Stimulated activated CD4-positive, alpha-beta T cell treated with anti-CD3 and anti-CD28 coated beads, TNF-alpha, amount 100 ng/mL, for 48 hours (primary cell): ENCODE data around the gene SMAP2.
"Not testable (repeated sequence)": the region's sequence is repeated elsewhere in the genome, so short reads cannot be mapped to it uniquely, and the experiment has no call there.

Experiments used
- DNase-seq, 3 donors: peaks; one replicate each; pipeline ENCODE4 v3.0.0-alpha.2; 2020; ENCODE audit warnings: low read depth in 3 of 3

SMAP2 gene

GRCh38 chr1:40372658-40373322 is 737 bp upstream of the SMAP2 start:
- DNase-seq: no peak

GRCh38 chr1:40377512-40377911 is 4.0 kb downstream of the SMAP2 start:
- DNase-seq: no peak

- no peak for DNase-seq
Measured at GRCh38 chr1:40379785-40380452, 6.4 kb downstream of the SMAP2 start.

- DNase-seq: no peak
Measured at GRCh38 chr1:40380817-40381216, 7.3 kb downstream of the SMAP2 start.

GRCh38 chr1:40381268-40382107 is 8.0 kb downstream of the SMAP2 start:
- no peak for DNase-seq

- no peak for DNase-seq
Measured at GRCh38 chr1:40382108-40382460, 8.6 kb downstream of the SMAP2 start.

- DNase-seq: no peak
Measured at GRCh38 chr1:40382601-40383000, 9.1 kb downstream of the SMAP2 start.

GRCh38 chr1:40383095-40383487 is 9.6 kb downstream of the SMAP2 start:
- no peak for DNase-seq

GRCh38 chr1:40383488-40384412 is 10.2 kb downstream of the SMAP2 start:
- DNase-seq: no peak

GRCh38 chr1:40384413-40384762 is 10.9 kb downstream of the SMAP2 start:
- DNase-seq: no peak

- no peak for DNase-seq
Measured at GRCh38 chr1:40384887-40385286, 11.4 kb downstream of the SMAP2 start.

- DNase-seq: no peak
Measured at GRCh38 chr1:40385437-40386358, 12.2 kb downstream of the SMAP2 start.

- no peak for DNase-seq
Measured at GRCh38 chr1:40386359-40386723, 12.8 kb downstream of the SMAP2 start.

- no peak for DNase-seq
Measured at GRCh38 chr1:40386796-40387195, 13.3 kb downstream of the SMAP2 start.

- not testable (repeated sequence) for DNase-seq
Measured at GRCh38 chr1:40387381-40388306, 14.1 kb downstream of the SMAP2 start.

- DNase-seq: not testable (repeated sequence)
Measured at GRCh38 chr1:40388456-40389321, 15.2 kb downstream of the SMAP2 start.

GRCh38 chr1:40389322-40389803 is 15.8 kb downstream of the SMAP2 start:
- DNase-seq: no peak

GRCh38 chr1:40389871-40390560 is 16.5 kb downstream of the SMAP2 start:
- DNase-seq: no peak
